Left lung (tissue), 14 donors: ENCODE results near the gene RASL12. TPM values are rescaled to one million over a fixed set of nuclear protein-coding genes. Genes with fewer than 3 reads are reported as not detected.

Source experiments
- ATAC-seq: fragments of 200-7000 bp; cut with Tn5 transposase; one replicate; pipeline ENCODE4 v1.9.1; 2020; ENCODE audit warnings: moderate library complexity
- DNase-seq, 4 donors: peaks; one replicate each; pipeline ENCODE4 v3.0.0-alpha.2; 2013 to 2020
- H3K27ac ChIP-seq, 2 donors: fragments of 200-600 bp; sonication (generic) in 1 of 2; one replicate each; pipeline versions ENCODE4 v1.5.0 to v1.8.0; 2020 to 2021
- H3K27me3 ChIP-seq, 2 donors: fragments of 200-600 bp; sonication (generic) in 1 of 2; one replicate each; pipeline versions ENCODE4 v1.5.0 to v1.8.0; 2020 to 2021
- H3K36me3 ChIP-seq, 2 donors: fragments of 200-600 bp; sonication (generic) in 1 of 2; one replicate each; pipeline versions ENCODE4 v1.5.0 to v1.8.0; 2020 to 2021
- H3K4me1 ChIP-seq, 2 donors: fragments of 200-600 bp; one replicate each; pipeline ENCODE4 v1.8.0; 2021
- H3K4me3 ChIP-seq, 2 donors: fragments of 200-600 bp; sonication (generic) in 1 of 2; one replicate each; pipeline versions ENCODE4 v1.5.0 to v1.8.0; 2020 to 2021; ENCODE audit warnings: mild to moderate bottlenecking in 1 of 2
- H3K9me3 ChIP-seq, 2 donors: fragments of 200-600 bp; sonication (generic) in 1 of 2; one replicate each; pipeline versions ENCODE4 v1.5.0 to v1.8.0; 2020 to 2021
- intact Hi-C, 2 donors: fragments of 100-400 bp; cut with DNase I; formaldehyde crosslinking; loops; one replicate each; pipeline versions ENCODE4 v1.11.2 to v1.14.2; 2022
- long read RNA-seq, 12 donors: library from polyadenylated mRNA in 2 of 12; unstranded in 2 of 12; transcript quantifications; one replicate each; pipeline ENCODE4 v2.0.0 and lab custom pipeline, GENCODE V29; 2019 to 2026
- polyA plus RNA-seq, 6 donors: library from polyadenylated mRNA; unstranded; fragments of 120-200 nt; gene quantifications; one replicate each; pipeline ENCODE4 v1.2.1, GENCODE V29; 2013; ENCODE audit not compliant: insufficient read length in 6 of 6
- total RNA-seq, 2 donors: library from RNA; stranded (reverse); fragmentation: NEBNext Ultra II Directional; extraction: Animal tissue kit (Norgen Biotek cat#: 25700); gene quantifications; one replicate each; pipeline ENCODE4 v1.2.1, GENCODE V29; 2021
- TF ChIP-seq, protein P1 (sequence below), 2 donors: fragments of 200-600 bp; sonication (generic) in 1 of 2; IDR thresholded peaks; one replicate each; pipeline versions ENCODE4 v1.5.0 to v1.8.0; 2021; ENCODE audit warnings: antibody characterized with exemption in 2 of 2
- donor health status: DM: no; HTN: yes; CAD: no.
- donor health status: DM: no; HTN: no; CAD: no.

RASL12 gene
- 10 to 100 TPM; 23.8 to 24.3 TPM for total RNA-seq
- polyA plus RNA-seq = 100 to 1,000 TPM in 5 of 6 donors, 10 to 100 TPM in 1; 98.9 to 127 (median 111) TPM
- long read RNA-seq, donor 1, transcript RASL12-202 (4 exons, 1,523 nt) = minor isoform, 7 of 50 reads
- long read RNA-seq, donor 1, transcript RASL12-201 (5 exons, 2,640 nt) = major isoform, 37 of 50 reads
- long read RNA-seq, donor 1, partial matches to known transcripts = 6 of 50 reads
- long read RNA-seq, donor 1, other reads (novel, unspliced or antisense) = 0 of 50 reads
- long read RNA-seq, donor 2, transcript RASL12-201 (5 exons, 2,640 nt) = major isoform, 32 of 43 reads
- long read RNA-seq, donor 2, partial matches to known transcripts = 7 of 43 reads
- long read RNA-seq, donor 2, other reads (novel, unspliced or antisense) = 0 of 43 reads
- long read RNA-seq, donor 3, transcript RASL12-201 (5 exons, 2,640 nt) = major isoform, 48 of 58 reads
- long read RNA-seq, donor 3, transcript RASL12-202 (4 exons, 1,523 nt) = minor isoform, 5 of 58 reads
- long read RNA-seq, donor 3, partial matches to known transcripts = 5 of 58 reads
- long read RNA-seq, donor 3, other reads (novel, unspliced or antisense) = 0 of 58 reads
- long read RNA-seq, donor 4, transcript RASL12-201 (5 exons, 2,640 nt) = major isoform, 9 of 20 reads
- long read RNA-seq, donor 4, partial matches to known transcripts = 0 of 20 reads
- long read RNA-seq, donor 4, other reads (novel, unspliced or antisense) = 10 of 20 reads
- long read RNA-seq, donor 5, transcript RASL12-202 (4 exons, 1,523 nt) = minor isoform, 7 of 47 reads
- long read RNA-seq, donor 5, transcript RASL12-201 (5 exons, 2,640 nt) = major isoform, 35 of 47 reads
- long read RNA-seq, donor 5, partial matches to known transcripts = 5 of 47 reads
- long read RNA-seq, donor 5, other reads (novel, unspliced or antisense) = 0 of 47 reads
- long read RNA-seq, donor 6, transcript RASL12-201 (5 exons, 2,640 nt) = major isoform, 44 of 47 reads
- long read RNA-seq, donor 6, partial matches to known transcripts = 0 of 47 reads
- long read RNA-seq, donor 6, other reads (novel, unspliced or antisense) = 0 of 47 reads
- long read RNA-seq, donor 7, transcript RASL12-202 (4 exons, 1,523 nt) = minor isoform, 7 of 33 reads
- long read RNA-seq, donor 7, transcript RASL12-201 (5 exons, 2,640 nt) = major isoform, 26 of 33 reads
- long read RNA-seq, donor 7, partial matches to known transcripts = 0 of 33 reads
- long read RNA-seq, donor 7, other reads (novel, unspliced or antisense) = 0 of 33 reads
- long read RNA-seq, donor 8, transcript RASL12-201 (5 exons, 2,640 nt) = major isoform, 29 of 36 reads
- long read RNA-seq, donor 8, transcript RASL12-202 (4 exons, 1,523 nt) = minor isoform, 7 of 36 reads
- long read RNA-seq, donor 8, partial matches to known transcripts = 0 of 36 reads
- long read RNA-seq, donor 8, other reads (novel, unspliced or antisense) = 0 of 36 reads
- long read RNA-seq, donor 9 = 0 reads
- long read RNA-seq, donor 10, transcript RASL12-201 (5 exons, 2,640 nt) = major isoform, 20 of 30 reads
- long read RNA-seq, donor 10, partial matches to known transcripts = 2 of 30 reads
- long read RNA-seq, donor 10, other reads (novel, unspliced or antisense) = 6 of 30 reads
- long read RNA-seq, donor 11 = 0 reads
- long read RNA-seq, donor 12, transcript RASL12-201 (5 exons, 2,640 nt) = major isoform, 37 of 46 reads
- long read RNA-seq, donor 12, partial matches to known transcripts = 5 of 46 reads
- long read RNA-seq, donor 12, other reads (novel, unspliced or antisense) = 0 of 46 reads

- Histone ChIP-seq H3K27ac (peak within 1 kb of the TSS; percentile 68 to 89), H3K36me3 (no peaks in the 10 kb centered on the region), H3K4me1 (peaks cover 11 to 23% of the 10 kb centered on the region in 2 donors), H3K27me3 (peaks cover 6 to 44% of the 10 kb centered on the region in 2 donors), H3K4me3 (peak within 1 kb of the TSS; percentile 28 to 37), H3K9me3 (no peaks in the 10 kb centered on the region)
- intact Hi-C loops = no loop called here
- peak; percentile 32 for ATAC-seq
- TF ChIP-seq, protein P1, sequence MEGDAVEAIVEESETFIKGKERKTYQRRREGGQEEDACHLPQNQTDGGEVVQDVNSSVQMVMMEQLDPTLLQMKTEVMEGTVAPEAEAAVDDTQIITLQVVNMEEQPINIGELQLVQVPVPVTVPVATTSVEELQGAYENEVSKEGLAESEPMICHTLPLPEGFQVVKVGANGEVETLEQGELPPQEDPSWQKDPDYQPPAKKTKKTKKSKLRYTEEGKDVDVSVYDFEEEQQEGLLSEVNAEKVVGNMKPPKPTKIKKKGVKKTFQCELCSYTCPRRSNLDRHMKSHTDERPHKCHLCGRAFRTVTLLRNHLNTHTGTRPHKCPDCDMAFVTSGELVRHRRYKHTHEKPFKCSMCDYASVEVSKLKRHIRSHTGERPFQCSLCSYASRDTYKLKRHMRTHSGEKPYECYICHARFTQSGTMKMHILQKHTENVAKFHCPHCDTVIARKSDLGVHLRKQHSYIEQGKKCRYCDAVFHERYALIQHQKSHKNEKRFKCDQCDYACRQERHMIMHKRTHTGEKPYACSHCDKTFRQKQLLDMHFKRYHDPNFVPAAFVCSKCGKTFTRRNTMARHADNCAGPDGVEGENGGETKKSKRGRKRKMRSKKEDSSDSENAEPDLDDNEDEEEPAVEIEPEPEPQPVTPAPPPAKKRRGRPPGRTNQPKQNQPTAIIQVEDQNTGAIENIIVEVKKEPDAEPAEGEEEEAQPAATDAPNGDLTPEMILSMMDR (IDR thresholded peaks at IDR 0.05) = no peak
- DNase-seq = peak in 1 of 4 donors; percentile 76
Observed at GRCh38 chr15:65067645-65068402, at the start of gene RASL12. Gene RASL12, minus strand, starts transcription at chr15:65067991. Its CDS starts 156 bp downstream, at chr15:65067835.

DNA sequence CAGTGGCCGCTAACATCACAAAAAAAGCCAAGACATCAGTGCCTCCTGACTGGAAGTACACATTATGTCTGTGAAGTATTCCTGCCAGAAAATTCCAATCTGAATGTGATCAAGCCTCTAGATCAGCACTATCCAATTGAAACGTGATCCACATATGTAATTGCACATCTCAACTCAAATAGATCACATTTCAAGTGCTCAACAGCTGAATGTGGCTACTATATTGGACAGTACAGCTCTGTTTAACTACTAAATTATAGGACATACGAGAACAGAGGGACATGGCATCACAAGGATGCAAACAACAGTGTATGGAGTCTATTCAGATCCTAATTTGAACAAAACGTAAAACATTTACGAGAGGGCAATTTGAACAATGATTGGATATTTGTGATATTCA lies 47.8 kb upstream of the RASL12 start:
- Histone ChIP-seq H3K36me3 (peaks cover 0 to 87% of the 10 kb centered on the region in 2 donors), H3K4me3 (no peak overlapping the region), H3K4me1 (no peaks in the 10 kb centered on the region), H3K27ac (no peak overlapping the region), H3K9me3 (no peaks in the 10 kb centered on the region), H3K27me3 (no peaks in the 10 kb centered on the region)
- DNase-seq = no peak
- no peak for ATAC-seq
- TF ChIP-seq, protein P1 (IDR thresholded peaks at IDR 0.05) = no peak
- intact Hi-C loops = no loop called here

GRCh38 chr15:65115086-65115485 lies 47.3 kb upstream of the RASL12 start, which contains the start of gene UBAP1L:
Gene UBAP1L, minus strand, starts transcription at chr15:65115200. Its CDS starts 8,985 bp downstream, at chr15:65106215.
- ATAC-seq = no peak
- H3K9me3 ChIP-seq = no peaks in the 10 kb centered on the region
- H3K27me3 ChIP-seq = no peaks in the 10 kb centered on the region
- H3K36me3 ChIP-seq = peaks cover 0 to 86% of the 10 kb centered on the region in 2 donors
- DNase-seq = no peak
- H3K27ac ChIP-seq = no peak within 1 kb of the TSS
- no peak within 1 kb of the TSS for H3K4me3 ChIP-seq
- TF ChIP-seq, protein P1 (IDR thresholded peaks at IDR 0.05) = no peak
- intact Hi-C loops = no loop called here
- H3K4me1 ChIP-seq = no peaks in the 10 kb centered on the region
